Heart left ventricle (tissue), 16 donors: ENCODE results near the gene GCDH. TPM values are rescaled to one million over a fixed set of nuclear protein-coding genes. Genes with fewer than 3 reads are reported as not detected.

ENCODE experiments used
- ATAC-seq, 4 donors: fragments of 200-7000 bp; cut with Tn5 transposase; one replicate each; pipeline ENCODE4 v1.9.1; 2020 to 2022; ENCODE audit warnings: moderate library complexity in 4 of 4, mild to moderate bottlenecking in 3 of 4, moderate number of reproducible peaks in 1 of 4
- DNase-seq, 5 donors: peaks; one replicate each; pipeline ENCODE4 v3.0.0-alpha.2; 2020
- H3K27ac ChIP-seq, 12 donors: fragments of 200-600 bp; sonication (generic) in 4 of 12; one replicate each; pipeline versions ENCODE4 v1.5.0 to v1.8.0; 2016 to 2022; ENCODE audit warnings: mild to moderate bottlenecking in 2 of 12
- H3K27me3 ChIP-seq, 9 donors: fragments of 200-600 bp; sonication (generic) in 2 of 9; one replicate each; pipeline versions ENCODE4 v1.5.1 to v1.8.0; 2016 to 2022; ENCODE audit warnings: mild to moderate bottlenecking in 3 of 9
- H3K36me3 ChIP-seq, 9 donors: fragments of 200-600 bp; sonication (generic) in 2 of 9; one replicate each; pipeline versions ENCODE4 v1.5.0 to v1.8.0; 2018 to 2022; ENCODE audit warnings: mild to moderate bottlenecking in 2 of 9
- H3K4me1 ChIP-seq, 12 donors: fragments of 200-600 bp; sonication (generic) in 4 of 12; one replicate each; pipeline versions ENCODE4 v1.5.0 to v1.8.0; 2016 to 2022; ENCODE audit warnings: mild to moderate bottlenecking in 3 of 12
- H3K4me3 ChIP-seq, 12 donors: fragments of 200-600 bp; sonication (generic) in 4 of 12; one replicate each; pipeline versions ENCODE4 v1.5.0 to v1.8.0; 2017 to 2022; ENCODE audit warnings: mild to moderate bottlenecking in 9 of 12, moderate library complexity in 4 of 12
- H3K9me3 ChIP-seq, 12 donors: fragments of 200-600 bp; sonication (generic) in 4 of 12; one replicate each; pipeline versions ENCODE4 v1.5.0 to v1.8.0; 2016 to 2022; ENCODE audit warnings: mild to moderate bottlenecking in 1 of 12
- CTCF ChIP-seq, 12 donors: fragments of 200-600 bp; sonication (generic) in 4 of 12; IDR thresholded peaks; one replicate each; pipeline versions ENCODE4 v1.5.0 to v1.8.0; 2018 to 2022; ENCODE audit warnings: antibody characterized with exemption in 12 of 12, mild to moderate bottlenecking in 5 of 12
- POLR2A ChIP-seq, 2 donors: fragments of 450-650 bp; IDR thresholded peaks; one replicate each; pipeline ENCODE4 v1.6.1; 2017; ENCODE audit warnings: antibody characterized with exemption in 2 of 2, mild to moderate bottlenecking in 2 of 2, moderate library complexity in 2 of 2
- WGBS, 4 donors: extraction: QIAGEN DNeasy Blood & Tissue Kit in 2 of 4; methylation state at CpG; one replicate each; pipeline versions ENCODE4 v1.1.5 to v1.1.7; 2013 to 2018; 5-methylcytosine and 5-hydroxymethylcytosine counted together
- intact Hi-C, 10 donors: fragments of 100-400 bp; cut with DNase I; formaldehyde crosslinking; loops; one replicate each; pipeline versions ENCODE4 v1.11.1 to v1.14.2; 2022
- polyA plus RNA-seq, 2 donors: library from polyadenylated mRNA; stranded (reverse); fragments of 200-250 nt; gene quantifications; one replicate each; pipeline ENCODE4 v1.2.3, GENCODE V29; 2013
- total RNA-seq, 9 donors: library from RNA; depleted of rRNA in 2 of 9; stranded (reverse); fragments of >200 nt in 2 of 9; fragmentation: NEBNext Ultra II Directional in 3 of 9; extraction: Animal tissue kit (Norgen Biotek cat#: 25700) in 3 of 9; gene quantifications; one replicate each; pipeline versions ENCODE4 v1.1.0 to v1.2.4, GENCODE V29; 2016 to 2023
- donor health status: ischemic (EF 13 %, LVEDD 7.1; RV severe dilation, severe dysfunction).
- donor health status: healthy with polysubstance abuse.
- donor health status: DM: no; HTN: yes; CAD: no.
- donor health status: DM: no; HTN: no; CAD: no.
- donor health status: ischemic (EF 25% LVEDD 6.9; RV normal size, moderate dysfunction).
- donor health status: ischemic (EF 25% LVEDD 5.7; RV mildly dilated, moderate dysfunction).
- donor health status: healthy.
- donor health status: DM: yes; HTN: yes; CAD: no.
- donor health status: ischemic (EF 35%, LVEDD 5.7; RV mildly dilated, moderate dysfunction).
- donor health status: nonischemic (EF 11% LVEDD 7.7; RV severe dilation, severe dysfunction).
- donor health status: DM: yes; HTN: yes; CAD: no.
- donor health status: PGD.
- donor health status: ischemic (EF 29% LVEDD 5.4; RV normal size, mild dysfunction).
- donor health status: nonischemic (EF 23%, LVEDD 6.1; RV moderate dilation, normal function).

GCDH gene
- total and polyA plus RNA-seq, 11 donors: 28.7 to 107 (median 46.7) TPM

GRCh38 chr19:12872941-12873890 is 17.7 kb upstream of the GCDH start:
- Histone ChIP-seq H3K36me3 (peaks cover 0 to 33% (median 16%) of the 10 kb centered on the region in 9 donors), H3K9me3 (no peaks in the 10 kb centered on the region), H3K4me3 (peak overlapping the region in 9 of 12 donors; percentile 22 to 44 (median 32)), H3K27ac (no peak overlapping the region), H3K27me3 (peaks cover 0 to 9% (median 0%) of the 10 kb centered on the region in 9 donors), H3K4me1 (peaks cover 0 to 14% (median 3%) of the 10 kb centered on the region in 12 donors)
- TF ChIP-seq POLR2A (IDR thresholded peaks at IDR 0.05) (no peak), CTCF (IDR thresholded peaks at IDR 0.05) (no peak)
- ATAC-seq (peak; percentile 46 to 80 (median 74)), DNase-seq (peak in 3 of 5 donors; percentile 46 to 67 (median 67))
- intact Hi-C loops: no loop called here
- WGBS, 4 donors: 28 to 49% (median 33%) methylated on average over 69 to 70 of the region's 70 CpGs

- Histone ChIP-seq H3K27me3 (peaks cover 0 to 3% (median 0%) of the 10 kb centered on the region in 9 donors), H3K9me3 (no peaks in the 10 kb centered on the region), H3K27ac (no peak overlapping the region), H3K4me1 (peaks cover 0 to 14% (median 3%) of the 10 kb centered on the region in 12 donors), H3K4me3 (peak overlapping the region in 2 of 12 donors; percentile 32 to 44), H3K36me3 (peaks cover 0 to 39% (median 21%) of the 10 kb centered on the region in 9 donors)
- WGBS, 4 donors: 67 to 87% (median 77%) methylated on average over 61 to 86 of the region's 86 CpGs
- intact Hi-C loops: no loop called here
- TF ChIP-seq POLR2A (IDR thresholded peaks at IDR 0.05) (no peak), CTCF (IDR thresholded peaks at IDR 0.05) (no peak)
- ATAC-seq (peak in 1 of 4 donors; percentile 4), DNase-seq (no peak)
Observed at GRCh38 chr19:12873891-12874745, 16.8 kb upstream of the GCDH start.

GRCh38 chr19:12875086-12875485 is 15.9 kb upstream of the GCDH start:
- TF ChIP-seq POLR2A (IDR thresholded peaks at IDR 0.05) (no peak), CTCF (IDR thresholded peaks at IDR 0.05) (no peak)
- Histone ChIP-seq H3K36me3 (peaks cover 0 to 39% (median 21%) of the 10 kb centered on the region in 9 donors), H3K4me1 (peaks cover 0 to 14% (median 3%) of the 10 kb centered on the region in 12 donors), H3K27ac (no peak overlapping the region), H3K4me3 (no peak overlapping the region), H3K9me3 (no peaks in the 10 kb centered on the region), H3K27me3 (peaks cover 0 to 3% (median 0%) of the 10 kb centered on the region in 9 donors)
- ATAC-seq (no peak), DNase-seq (no peak)
- 93 to 96% (median 96%) methylated on average over 6 of the region's 6 CpGs for WGBS, 4 donors
- intact Hi-C loops: no loop called here
